Endothelial cell of umbilical vein (primary cell): ENCODE results near the gene PPP1R16B.

Experiments
- CTCF ChIP-seq, 2 donors: IDR thresholded peaks; 1 replicate in 1 of 2; 2 replicates in 1 of 2; pipeline ENCODE4 v1.5.1; 2011; ENCODE audit warnings: low read length in 2 of 2, mild to moderate bottlenecking in 2 of 2, moderate library complexity in 2 of 2, control low read depth in 1 of 2, inconsistent platforms in 1 of 2, low read depth in 1 of 2; ENCODE audit not compliant: insufficient read depth in 1 of 2; ENCODE audit errors: extremely low read depth in 1 of 2
- POLR2AphosphoS5 ChIP-seq: IDR thresholded peaks from 2 replicates; pipeline ENCODE4 v1.6.1; 2012; ENCODE audit warnings: low read depth, mild to moderate bottlenecking, control low read depth, low read length, moderate library complexity; ENCODE audit not compliant: insufficient read depth

- TF ChIP-seq CTCF (IDR thresholded peaks at IDR 0.05; ENCODE audit: extremely low read depth in 1 of 2, insufficient read depth in 1 of 2, low read depth in 1 of 2, low read length in 2 of 2) (no peak), POLR2AphosphoS5 (no peak)
These were observed 144.8 kb downstream of the PPP1R16B start for GRCh38 chr20:38950254-38950653.
